HG03558 (cell line): ENCODE data around the gene HMG20B.

Experiments
- ATAC-seq: cut with Tn5 transposase; IDR thresholded peaks from one replicate; pipeline ENCODE4 v1.9.1; 2021; ENCODE audit warnings: moderate number of reproducible peaks; ENCODE audit not compliant: unreplicated experiment; ENCODE audit errors: extremely low read depth

The HMG20B gene

DNA sequence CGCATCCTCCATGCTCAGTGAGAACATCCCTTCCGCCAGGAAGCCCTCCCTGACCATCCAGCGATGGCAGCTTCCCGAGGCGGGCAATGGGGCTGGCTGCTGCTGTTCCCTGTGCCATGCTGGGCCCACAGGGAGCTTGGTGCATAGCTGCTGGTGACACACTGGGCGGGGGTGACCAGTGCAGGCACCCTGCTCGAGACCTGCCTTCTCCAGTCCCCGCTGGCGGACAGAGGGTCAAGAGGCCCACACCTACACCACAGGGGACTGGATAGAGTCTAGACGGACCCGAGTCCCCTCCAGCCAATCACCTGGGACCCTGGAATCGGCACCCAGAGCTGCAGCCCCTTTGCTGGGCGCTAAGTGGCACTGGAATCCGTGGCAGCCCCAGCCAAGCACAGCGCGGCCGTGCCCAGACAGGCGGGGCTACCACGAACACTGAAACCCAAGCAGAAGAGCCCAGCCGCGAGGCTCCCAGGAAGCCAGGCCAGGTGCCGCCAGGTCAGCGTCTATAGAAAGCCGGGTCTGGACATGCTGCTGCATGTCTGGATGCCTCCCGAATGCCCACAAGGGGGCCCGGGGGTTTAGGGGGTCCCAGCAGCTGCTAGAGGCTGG lies 42.9 kb downstream of the HMG20B start:
- ATAC-seq, result no peak

- no peak for ATAC-seq
Measured at GRCh38 chr19:3617463-3617862, 44.7 kb downstream of the HMG20B start.

- no peak for ATAC-seq
Measured at GRCh38 chr19:3618144-3618810, 45.5 kb downstream of the HMG20B start.

GRCh38 chr19:3618811-3619630 lies 46.3 kb downstream of the HMG20B start:
- no peak for ATAC-seq

DNA sequence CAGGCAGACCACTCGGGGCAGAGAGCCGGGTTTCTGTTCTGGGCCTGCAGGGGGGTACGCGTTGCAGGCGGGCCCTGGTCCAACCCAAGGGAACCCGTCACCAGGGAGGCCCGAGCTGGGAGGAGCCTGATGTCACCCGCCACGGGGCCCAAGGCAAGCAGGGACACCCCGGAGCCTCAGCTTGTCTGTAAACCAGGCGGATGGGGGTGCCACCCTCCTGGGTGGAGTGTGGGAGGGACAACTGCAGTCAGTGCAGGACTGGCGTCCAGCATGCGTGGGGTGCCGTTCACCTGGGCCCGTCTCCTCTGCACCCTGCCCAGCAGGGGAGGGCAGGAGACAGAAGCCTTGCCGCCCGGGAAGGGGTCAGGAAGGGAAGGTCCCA lies 46.9 kb downstream of the HMG20B start:
- ATAC-seq, result no peak

- ATAC-seq, result no peak
Measured at GRCh38 chr19:3620145-3620816, 47.5 kb downstream of the HMG20B start.

GRCh38 chr19:3620817-3621547 lies 48.2 kb downstream of the HMG20B start:
- no peak for ATAC-seq

DNA sequence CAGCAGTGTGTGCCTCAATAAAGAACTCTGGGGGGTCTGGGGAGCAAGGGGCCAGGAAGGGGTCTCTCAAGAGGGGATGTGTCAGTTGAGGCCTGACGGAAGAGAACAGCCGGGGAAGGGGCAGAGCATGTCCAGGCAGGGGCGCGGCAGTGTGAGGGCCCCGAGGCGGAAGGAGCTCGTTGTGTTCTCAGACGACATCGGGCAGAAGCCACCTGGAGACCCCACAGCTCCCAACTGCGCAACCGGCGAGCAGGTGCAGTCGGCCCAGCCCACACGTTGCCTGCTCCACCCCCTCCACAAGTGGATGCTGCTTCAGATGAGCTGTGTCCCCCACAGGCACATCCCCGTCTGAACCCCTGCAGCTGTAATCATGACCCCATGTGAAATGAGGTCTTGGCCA lies 48.9 kb downstream of the HMG20B start:
- no peak for ATAC-seq

GRCh38 chr19:3622224-3622623 lies 49.5 kb downstream of the HMG20B start:
- no peak for ATAC-seq

DNA sequence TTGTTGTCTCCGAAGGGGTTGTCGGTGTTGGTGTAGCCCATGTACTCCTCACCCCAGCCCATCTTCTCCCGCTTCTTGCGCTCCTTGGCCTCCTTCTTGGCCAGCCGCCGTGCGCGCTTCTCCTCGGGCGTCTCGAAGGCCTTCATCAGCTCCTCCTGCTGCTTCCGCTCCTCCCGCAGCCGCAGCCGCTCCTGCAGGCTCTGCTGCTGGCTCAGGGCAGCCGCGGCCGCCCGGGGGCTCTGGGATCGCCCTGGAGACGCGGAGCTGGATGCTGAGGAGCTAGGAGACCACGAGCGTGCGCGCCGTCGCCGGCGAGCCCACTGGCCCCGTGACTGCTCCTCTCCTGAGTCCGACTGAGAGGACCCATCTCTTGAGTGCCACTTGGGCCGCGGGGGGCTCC lies 51.0 kb downstream of the HMG20B start:
- ATAC-seq, result no peak

- no peak for ATAC-seq
Measured at GRCh38 chr19:3625996-3626472, 53.3 kb downstream of the HMG20B start.

DNA sequence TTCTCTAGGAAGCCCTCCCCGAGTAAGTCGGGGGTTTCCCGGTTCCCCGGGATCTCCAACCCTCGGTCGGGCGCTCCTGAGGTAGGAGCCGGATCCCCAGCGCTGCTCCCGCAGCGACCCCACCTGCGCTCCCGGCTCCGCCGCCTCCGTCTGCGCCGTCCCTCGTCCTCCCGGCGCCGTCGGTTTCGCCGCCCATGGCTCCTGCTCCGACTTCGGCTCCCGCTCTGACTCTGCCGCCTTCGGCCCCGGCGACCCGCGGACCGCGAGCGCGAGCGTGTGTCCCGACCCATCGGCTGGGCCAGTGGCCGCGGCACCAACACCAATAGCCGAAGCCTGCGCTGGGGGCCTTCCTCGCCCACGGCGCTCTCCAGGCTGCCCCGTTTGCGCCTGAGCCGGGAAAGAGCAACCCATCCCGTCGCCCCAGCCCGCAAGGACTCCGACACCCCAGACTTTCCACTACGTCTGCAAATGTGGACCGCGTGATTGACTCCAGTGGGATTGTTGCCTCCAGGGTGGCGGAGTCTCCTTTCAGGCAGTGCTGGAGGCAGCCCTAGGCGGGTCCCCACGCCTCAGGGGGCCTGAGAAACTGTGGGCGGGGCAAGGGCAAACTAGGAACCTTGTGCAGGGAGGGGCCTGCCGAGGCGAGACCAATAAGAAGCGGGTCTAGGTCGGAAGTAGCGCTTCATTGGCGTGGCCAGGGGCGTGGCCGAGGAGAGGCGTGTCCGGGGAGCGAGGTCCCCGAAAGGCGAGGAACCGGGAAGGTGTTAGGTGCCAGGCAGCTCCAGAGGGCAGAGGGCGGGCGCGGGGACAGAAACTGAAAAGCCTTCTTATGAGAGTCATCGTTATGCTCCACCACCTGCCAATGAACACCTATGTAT lies 54.0 kb downstream of the HMG20B start, which contains the start of gene CACTIN:
Gene CACTIN (minus strand): TSS at position 318 of the 878 bp plus-strand sequence. CDS start 28 bp downstream, at position 290.
- peak; percentile 47 for ATAC-seq

GRCh38 chr19:3627351-3627723 lies 54.6 kb downstream of the HMG20B start:
- ATAC-seq, result no peak
